GM18505 (cell line): ENCODE results near the gene RIOK3.

Experiments
- ATAC-seq: cut with Tn5 transposase; IDR thresholded peaks from one replicate; pipeline ENCODE4 v1.9.1; 2021; ENCODE audit not compliant: unreplicated experiment
- POLR2A ChIP-seq: IDR thresholded peaks from 4 replicates; pipeline ENCODE4 v1.6.1; 2011; ENCODE audit warnings: borderline replicate concordance; ENCODE audit not compliant: insufficient read depth, insufficient read length; ENCODE audit errors: extremely low read depth

The RIOK3 gene

DNA sequence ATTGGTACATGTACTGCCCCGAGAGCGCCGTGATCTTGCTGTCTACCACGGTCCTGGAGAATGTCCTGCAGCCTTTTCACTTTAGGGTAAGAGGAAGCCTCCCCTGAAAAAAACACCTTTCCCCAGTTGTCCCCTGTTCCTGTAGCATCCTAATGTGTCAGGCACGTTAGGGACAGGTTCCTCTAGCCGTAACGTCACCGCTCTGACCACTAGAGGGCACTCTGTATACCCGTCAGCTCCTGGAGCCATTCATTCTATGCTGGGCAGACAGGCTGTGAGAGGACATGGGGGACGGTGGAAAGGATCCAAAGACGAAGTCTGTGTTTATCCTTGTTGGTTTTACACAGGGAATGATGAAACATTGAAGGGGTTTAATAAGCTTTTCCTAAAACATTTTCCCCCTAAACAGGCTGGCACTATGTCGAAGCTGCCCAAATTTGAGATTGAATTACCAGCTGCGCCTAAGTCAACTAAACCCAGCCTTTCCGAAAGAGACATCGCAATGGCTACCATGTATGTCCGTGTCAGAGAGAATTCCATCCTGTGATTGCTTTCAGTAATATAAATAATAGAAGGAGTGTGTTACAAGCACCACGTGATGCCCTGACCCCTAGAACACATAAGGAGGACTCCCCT, 62.9 kb downstream of the RIOK3 start:
- peak; percentile 71 for ATAC-seq
- no peak for TF ChIP-seq POLR2A

DNA sequence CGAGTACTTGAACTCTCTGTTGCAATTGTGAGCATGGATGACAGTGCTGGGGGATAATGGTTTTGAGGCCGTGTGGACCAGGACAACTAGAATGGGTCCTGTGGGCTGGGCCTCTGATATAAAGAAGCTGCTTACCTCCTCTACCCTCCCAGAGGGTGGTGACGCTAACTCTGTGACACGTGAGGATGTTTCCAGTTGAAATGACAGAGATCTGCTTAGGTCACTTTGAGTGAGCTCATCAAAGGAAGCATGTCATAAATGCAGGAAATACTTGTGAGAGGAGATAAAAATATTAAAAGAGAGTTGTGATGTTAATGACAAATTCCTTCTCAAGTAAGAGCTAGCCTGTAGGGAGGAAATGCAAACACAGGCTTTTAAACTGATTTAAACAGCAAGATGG, 66.6 kb downstream of the RIOK3 start:
- no peak for TF ChIP-seq POLR2A
- no peak for ATAC-seq

GRCh38 chr18:23521271-23521670, 68.2 kb downstream of the RIOK3 start:
- ATAC-seq, result no peak
- TF ChIP-seq POLR2A, result no peak

GRCh38 chr18:23521907-23522306, 68.8 kb downstream of the RIOK3 start:
- no peak for TF ChIP-seq POLR2A
- ATAC-seq, result no peak

- ATAC-seq, result no peak
- no peak for TF ChIP-seq POLR2A
Observed at GRCh38 chr18:23523429-23524212, 70.5 kb downstream of the RIOK3 start.

DNA sequence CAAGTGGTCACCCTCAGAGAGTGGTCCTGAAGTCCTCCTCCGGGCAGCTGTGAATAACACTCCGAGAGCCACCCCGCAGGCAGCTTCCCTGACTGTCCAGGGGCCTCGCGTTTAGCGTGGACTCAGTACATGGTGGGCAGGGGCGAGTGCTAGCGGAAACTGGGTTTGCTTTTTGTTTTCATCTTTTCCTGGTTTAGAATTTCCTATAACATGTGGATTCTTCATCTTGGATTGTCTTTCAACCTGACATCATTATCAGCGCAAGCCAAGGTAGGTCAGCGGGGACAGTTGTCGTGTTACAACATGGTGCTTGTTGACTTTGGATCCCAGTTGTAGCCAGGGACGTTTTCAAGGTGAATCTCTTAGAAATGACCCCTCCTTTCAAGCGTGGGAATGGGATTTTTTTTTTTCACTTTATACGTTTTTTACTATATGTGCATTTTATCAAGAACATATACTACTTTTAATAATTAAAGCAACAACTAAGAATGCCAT, 71.2 kb downstream of the RIOK3 start:
- TF ChIP-seq POLR2A, result no peak
- no peak for ATAC-seq

- TF ChIP-seq POLR2A, result no peak
- ATAC-seq, result no peak
Observed at GRCh38 chr18:23526501-23527063, 73.5 kb downstream of the RIOK3 start.

- no peak for ATAC-seq
- TF ChIP-seq POLR2A, result no peak
Observed at GRCh38 chr18:23528580-23529472, 75.7 kb downstream of the RIOK3 start.

DNA sequence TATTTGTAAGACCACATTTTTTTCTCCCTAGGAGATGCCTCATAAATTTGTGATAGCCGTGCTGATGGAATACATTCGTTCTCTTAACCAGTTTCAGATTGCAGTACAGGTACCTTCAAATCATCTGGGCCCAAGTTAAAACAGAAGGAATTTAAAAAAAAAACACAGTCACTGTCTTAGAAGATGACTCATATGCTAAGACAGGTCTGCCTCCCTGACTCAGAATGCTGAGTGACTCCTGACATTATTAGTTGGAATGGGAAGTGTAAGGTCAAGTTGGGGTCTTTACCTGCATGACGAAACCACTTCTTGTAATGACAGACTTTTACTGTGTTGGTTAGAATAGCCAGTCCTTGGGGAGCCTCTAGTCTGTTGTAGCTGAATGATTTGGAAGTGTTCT, 76.5 kb downstream of the RIOK3 start:
- TF ChIP-seq POLR2A, result no peak
- no peak for ATAC-seq

- ATAC-seq, result no peak
- TF ChIP-seq POLR2A, result no peak
Observed at GRCh38 chr18:23530195-23530594, 77.1 kb downstream of the RIOK3 start.

GRCh38 chr18:23531912-23532311, 78.8 kb downstream of the RIOK3 start:
- no peak for ATAC-seq
- TF ChIP-seq POLR2A, result no peak
